ENCODE data around the gene WWOX.
"Not testable (repeated sequence)": the region's sequence is repeated elsewhere in the genome, so short reads cannot be mapped to it uniquely, and the experiment has no call there.

Gene WWOX

DNA sequence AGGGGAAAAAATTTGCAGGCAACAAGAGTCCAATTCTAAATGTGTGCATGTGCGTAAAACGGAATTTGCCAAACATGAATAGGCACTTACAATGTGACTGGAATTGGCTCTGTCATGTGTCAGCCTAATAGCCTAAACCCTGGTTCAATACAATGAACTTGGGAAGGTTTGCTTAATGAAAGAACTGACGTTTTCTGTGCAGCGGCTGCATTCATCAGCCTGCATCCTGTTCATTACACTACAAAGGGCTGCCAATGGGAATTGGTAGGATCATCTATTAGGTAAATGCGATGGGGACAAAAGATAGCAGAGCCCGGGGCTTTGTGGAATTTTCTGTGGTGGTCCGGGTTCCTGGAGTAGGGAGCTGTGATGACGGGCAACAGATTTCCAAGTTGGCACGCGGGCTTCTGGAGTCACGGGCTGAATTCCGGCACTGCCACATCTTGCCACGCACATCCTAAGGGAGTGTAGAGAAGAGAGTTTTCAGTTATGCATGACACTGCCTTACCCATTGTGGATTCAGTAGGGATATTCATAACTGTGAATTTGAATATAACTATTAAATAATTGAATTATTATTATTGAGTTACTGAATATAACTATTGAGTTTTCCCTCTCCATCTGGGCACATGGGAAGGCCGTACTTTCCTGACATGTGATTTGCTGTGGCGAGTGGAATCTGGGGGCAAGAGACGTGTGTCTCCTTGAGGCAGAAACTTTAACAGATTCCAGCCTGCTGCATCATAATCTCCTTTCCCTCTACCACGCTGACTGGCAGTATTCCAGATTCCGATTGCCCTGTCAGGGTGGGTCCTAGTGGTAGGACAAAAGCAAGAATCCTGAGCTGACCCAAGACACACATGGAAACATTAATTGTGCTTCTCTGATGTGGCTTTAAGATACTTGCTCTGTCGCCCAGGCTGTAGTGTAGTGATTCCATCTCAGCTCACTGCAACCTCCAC is 565.6 kb downstream of the WWOX start:
- in situ Hi-C loops (cut with HindIII; ENCODE audit: low sequenced_read_pairs), result no loop called here

DNA sequence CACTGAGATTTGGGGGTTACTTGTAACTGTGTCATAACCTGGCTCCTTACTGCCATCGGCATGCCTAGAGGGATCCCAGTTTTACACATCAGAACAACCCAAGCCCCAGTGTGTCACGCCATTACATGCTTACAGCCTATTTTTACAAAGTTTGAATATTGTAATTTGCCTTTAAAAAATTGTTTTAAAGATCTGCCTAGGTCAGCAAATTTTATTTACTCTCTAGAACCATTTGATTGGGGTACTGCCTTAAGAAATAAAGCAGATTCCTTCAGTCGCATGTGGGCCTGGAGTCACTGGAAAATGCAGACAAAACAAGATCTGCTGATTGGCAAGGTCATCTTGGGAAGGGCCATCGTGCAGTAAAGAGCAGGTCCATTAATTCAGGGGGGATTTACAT is 566.9 kb downstream of the WWOX start:
- in situ Hi-C loops (cut with HindIII; ENCODE audit: low sequenced_read_pairs), result no loop called here

DNA sequence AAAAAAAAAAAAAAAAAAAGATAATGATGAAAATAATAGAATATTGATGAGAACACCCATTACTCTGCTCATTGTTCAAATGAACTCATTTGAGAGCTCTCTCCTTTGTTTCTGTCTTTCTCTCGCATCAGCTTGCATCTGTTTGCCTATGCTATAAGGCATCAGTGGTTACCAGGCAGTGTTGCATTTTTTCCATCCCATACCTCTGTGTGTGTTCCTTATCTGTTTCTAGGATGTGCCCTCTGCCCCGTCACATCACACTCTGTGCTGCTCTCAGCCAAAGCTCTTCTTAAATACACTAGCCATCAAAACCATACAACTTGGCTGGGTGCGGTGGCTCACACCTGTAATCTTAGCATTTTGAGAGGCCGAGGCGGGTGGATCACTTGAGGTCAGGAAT is 568.2 kb downstream of the WWOX start:
- in situ Hi-C loops (cut with HindIII; ENCODE audit: low sequenced_read_pairs), result no loop called here

DNA sequence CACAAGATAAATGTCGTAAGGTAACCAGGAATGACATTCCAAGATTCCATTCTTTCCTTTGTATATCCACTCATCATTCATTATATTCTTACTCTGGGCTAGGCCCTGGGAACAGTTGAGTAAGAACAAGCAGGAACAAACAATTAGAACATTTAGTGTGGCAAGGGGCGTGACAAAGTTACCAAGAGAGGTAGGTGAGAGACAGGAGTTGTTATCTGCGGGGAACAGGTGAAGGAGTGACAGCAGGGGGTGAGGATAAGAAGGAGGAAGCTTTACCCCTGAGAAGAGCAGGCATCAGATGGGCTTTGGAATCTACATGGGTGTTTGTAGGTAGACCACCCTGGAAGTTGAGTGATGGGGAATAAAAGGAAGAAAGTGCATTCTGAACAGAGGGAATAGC is 568.9 kb downstream of the WWOX start:
- in situ Hi-C loops (cut with HindIII; ENCODE audit: low sequenced_read_pairs), result no loop called here

DNA sequence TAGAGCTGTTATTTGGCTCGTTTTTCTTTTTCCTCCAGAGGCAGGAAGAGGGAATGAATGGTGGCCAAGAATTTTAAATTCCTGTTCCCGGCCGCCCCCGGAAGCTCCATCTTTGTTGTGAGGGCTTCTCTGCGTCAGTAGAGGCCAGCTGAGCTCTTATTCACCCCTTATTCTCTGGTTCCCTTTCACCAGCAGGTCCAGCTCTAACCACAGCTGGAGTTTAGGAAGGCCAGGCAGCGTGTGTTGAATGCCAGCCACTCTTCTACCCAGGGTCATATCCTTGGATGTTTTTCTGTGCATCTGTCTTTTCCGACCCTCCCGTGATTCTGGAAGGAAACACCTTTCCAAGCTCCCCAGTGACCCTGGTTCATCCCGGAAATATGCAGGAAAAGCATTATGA is 570.5 kb downstream of the WWOX start:
- in situ Hi-C loops (cut with HindIII; ENCODE audit: low sequenced_read_pairs), result no loop called here

DNA sequence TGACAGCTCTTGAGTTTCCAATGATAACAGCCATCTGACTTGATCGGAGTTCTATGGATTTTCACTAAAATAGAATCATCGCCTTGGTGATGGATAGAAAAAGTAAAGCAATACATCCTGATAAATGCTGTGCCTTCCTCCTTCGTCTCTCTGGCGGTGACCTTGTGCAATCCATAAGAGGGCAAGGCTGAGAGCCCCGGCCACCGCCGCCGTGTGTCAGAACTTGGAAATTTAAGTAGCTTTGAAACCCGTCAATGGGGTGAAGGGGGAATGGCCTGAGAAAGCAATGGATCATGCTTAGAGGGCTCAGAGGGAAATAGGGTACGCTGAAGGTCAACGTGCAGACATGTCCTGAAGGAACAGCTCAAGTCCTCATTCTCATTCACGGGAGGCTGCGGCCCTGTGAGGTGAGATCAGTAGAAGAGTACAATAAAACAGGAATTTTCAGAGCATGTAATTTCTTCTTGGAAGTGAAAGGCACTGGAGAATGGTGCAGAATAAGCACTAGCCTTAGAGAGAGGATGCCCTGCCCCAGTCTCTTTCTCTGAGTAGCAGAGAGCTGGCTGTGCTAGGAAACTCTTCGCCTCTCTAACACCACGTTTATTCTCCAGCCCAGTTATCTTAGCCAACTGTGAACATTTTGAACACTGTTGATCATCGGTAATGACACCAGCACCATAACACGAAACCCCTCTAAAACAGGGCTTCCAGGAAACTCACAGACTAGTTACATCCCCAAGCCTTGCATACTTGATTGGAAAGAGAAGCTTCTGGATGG is 573.5 kb downstream of the WWOX start:
- in situ Hi-C loops (cut with HindIII; ENCODE audit: low sequenced_read_pairs), result no loop called here

DNA sequence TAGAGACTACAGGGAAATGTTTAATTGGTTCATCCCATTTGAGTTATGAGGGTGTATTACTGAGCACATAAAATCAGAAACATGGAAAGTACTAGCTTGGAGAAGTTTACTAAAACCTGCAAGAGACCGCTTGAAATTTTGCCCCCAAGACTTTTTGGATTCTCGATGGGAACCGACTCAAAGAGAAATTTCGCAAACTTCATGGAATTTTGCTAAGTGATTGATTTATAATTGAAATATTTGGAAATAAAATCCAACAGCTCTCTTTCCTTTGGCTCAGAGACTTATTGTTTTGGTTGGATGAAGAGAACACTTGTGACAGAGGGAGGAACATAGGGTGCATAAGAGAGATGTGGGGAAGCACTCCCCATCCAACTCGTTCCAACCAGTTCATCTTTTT is 574.4 kb downstream of the WWOX start:
- in situ Hi-C loops (cut with HindIII; ENCODE audit: low sequenced_read_pairs), result no loop called here

DNA sequence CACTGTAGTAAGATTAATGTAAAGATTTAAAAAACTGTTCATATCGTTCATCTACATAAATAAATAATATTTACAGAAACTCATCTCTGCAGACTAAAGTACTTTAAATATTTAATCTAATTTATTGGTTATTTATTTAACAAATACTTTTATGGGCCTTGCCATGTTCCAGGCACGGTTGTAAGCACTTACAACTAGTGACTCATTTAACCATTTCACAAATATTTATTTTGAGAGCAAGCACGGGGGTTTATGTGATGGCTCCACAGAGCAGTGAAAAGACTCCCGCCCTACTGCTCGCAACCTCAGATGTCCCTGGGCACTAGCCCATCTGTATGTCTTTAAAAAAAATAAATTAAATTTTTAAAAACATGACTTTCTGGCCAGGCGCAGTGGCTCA is 575.9 kb downstream of the WWOX start:
- in situ Hi-C loops (cut with HindIII; ENCODE audit: low sequenced_read_pairs), result no loop called here

DNA sequence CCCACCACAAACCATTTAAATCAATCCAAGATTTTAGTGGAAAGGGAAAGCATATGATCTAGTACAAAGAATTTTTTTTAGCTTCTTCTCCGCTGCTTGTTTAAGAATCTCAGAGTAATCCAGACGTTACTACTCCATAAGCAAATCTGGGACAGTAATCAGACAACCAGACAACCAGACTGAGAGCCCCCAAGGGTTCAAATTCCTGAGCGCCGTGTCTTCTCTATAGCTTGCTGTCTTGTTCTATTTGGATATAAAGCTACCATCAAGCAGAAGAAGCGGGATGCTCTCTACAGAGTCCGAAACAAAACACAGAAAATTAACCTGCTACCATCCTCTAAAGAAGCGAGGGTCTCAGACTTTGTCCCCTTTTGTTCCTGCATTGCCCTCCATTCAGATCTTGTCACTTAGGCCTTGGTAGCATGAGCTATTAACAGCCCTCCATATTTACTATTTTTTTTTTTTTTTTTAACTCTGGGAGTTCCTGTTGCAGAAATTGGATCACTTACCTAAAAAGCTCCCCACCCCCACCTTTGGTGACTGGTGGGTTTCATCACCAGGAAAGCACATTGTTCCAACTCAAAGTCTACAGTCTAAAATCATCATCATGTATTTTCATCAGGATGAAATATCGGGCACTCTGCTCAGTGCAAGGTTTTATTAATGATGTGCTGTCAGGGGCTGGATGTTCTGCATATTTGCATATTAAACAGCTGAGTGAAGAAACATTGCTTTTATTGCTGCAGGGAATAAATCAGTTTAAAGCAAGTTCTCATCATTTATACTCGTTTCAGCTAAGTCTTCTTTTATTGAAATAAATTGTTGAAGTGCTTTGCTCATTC is 576.7 kb downstream of the WWOX start:
- in situ Hi-C loops (cut with HindIII; ENCODE audit: low sequenced_read_pairs), result no loop called here

DNA sequence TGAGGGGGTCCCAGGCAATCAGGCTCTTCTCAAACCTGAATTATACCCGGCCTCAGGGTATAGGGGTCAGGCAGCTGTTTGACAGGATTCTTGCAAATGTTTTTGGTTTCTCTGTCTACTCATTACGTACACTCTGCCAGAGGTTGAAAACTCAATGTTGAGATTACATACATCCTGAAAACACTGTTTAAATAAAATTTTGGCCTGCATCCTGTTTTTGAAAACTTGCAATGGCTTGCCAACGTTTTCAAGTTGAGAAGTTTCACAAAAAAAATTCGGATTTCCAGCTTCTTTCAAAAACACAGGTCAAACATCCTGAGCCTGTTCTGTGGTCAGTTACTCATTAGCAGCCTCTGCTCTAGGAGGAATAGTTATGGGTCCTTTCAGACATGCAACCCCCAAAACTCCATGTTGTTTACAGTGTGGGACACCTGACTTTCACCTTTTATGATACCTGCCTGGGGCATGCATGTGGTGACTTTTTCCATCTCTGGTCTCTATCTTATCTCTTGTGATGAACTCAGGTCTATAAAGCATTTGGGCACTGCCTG is 577.8 kb downstream of the WWOX start:
- in situ Hi-C loops (cut with HindIII; ENCODE audit: low sequenced_read_pairs), result no loop called here

DNA sequence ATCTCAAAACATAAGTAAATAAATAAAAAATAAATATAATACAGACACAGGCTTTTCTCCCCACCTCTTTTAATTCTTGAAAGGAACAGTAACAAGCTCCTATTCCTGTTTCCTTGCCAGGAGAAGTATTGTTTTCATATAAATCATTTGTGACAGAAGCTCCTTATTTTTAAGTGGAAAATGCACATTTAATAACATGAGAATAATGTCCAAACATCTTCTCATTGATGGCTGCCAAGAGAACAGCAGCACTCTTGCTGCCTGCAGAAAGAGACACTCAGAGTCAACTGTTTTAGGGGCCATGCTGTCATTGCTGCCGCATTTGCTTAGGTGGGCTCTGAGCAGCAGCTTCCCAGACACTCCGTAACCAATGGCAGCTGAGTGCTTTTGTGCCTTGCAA is 580.1 kb downstream of the WWOX start:
- in situ Hi-C loops (cut with HindIII; ENCODE audit: low sequenced_read_pairs), result no loop called here

DNA sequence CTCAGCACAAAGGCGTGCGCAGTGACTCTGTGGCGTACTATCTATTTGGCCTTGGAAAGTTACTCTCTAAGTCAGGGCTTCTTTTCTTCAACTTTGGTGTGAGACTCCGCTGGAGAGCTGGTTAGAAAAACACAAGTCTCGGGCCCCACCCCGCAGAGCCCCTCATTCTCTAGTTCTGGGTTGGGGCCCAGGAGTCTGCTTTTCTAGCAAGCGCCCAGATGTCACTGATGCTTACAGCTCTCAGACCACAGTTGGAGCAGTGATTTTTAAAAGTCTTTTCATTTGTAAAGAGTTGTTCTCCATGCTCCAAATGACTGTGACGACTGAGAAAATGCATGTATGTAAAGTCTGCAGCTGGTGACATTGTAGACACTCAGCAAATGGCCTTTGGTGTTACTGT is 582.3 kb downstream of the WWOX start:
- in situ Hi-C loops (cut with HindIII; ENCODE audit: low sequenced_read_pairs), result no loop called here

DNA sequence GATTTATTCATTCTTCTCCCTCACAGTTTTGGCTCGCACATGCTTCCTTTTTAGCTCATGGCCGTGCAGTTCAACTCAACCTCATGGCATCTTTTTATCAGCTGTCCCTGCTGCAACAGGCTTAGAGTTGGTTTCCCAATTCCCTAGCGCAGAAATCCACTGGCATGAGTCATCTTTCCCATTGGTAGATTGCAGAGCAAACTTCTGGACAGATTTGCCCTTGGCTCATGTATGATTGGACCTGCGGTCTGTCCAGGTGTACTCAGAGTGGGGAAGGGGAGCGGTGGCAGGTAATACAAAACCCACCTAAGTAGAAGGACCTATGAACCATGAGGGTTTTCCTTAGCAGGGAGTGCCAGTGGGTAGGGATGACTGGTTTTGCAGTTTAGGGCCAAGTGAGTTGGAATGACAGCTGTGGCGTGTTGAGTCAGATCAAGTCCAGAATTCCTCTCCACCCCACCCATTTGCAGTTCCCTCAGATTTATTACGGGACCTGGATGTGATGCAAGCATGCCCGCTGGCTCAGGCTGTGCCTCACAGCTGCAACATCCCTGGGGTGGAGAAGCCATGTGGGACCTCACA is 584.7 kb downstream of the WWOX start:
- in situ Hi-C loops (cut with HindIII; ENCODE audit: low sequenced_read_pairs), result no loop called here

DNA sequence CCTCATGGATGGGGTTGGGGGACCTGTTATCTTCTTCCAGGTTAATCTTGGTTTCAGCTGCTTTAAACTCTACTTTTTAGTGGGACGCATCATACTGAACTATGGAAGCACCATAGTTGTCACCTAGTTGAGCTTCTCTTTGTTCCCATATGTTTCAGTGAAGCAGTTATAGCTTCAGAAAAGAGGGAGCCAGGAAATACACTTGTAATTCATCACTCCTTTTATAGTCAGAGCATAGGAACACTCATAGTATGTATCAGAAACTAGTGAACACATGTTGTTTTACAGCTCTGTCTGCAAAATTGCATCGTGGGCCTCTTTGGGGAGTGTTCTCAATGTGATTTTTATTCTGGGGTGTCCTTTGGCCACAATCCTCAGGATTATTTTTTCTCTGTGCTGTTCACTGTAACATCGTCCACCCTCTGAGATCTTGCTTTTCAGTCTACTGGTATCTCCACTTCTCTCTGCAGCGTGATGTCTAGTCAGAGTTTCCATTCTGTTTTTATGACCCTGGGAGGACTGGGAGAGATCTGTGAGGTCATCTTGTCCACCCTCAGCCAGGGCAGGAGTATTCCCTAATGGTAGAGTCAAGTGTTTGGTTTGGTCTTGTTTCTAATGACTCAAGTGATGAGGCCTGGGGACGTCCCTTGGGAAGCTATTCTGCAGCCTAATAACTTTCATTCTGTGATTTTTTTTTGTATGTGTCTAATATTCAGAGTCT is 585.4 kb downstream of the WWOX start:
- in situ Hi-C loops (cut with HindIII; ENCODE audit: low sequenced_read_pairs), result no loop called here

DNA sequence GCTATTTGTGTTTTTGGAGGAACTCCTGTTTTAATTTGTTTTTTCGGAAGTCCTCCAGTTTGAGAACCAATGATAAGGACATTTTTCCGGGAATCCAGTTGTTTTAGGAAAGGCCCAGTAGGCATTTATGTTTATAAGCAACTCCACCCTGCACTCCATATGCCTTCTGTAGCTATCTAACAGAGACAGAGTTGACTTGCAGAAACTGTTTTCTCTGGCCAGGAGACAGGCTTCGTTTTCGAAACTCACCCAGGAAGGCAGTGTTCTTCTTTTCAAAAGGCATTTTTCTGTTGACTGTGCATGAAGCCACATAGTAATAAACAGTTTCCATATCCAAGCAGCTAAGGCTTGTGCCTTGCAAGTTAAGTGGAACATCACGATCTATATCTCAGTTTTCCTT is 587.1 kb downstream of the WWOX start:
- in situ Hi-C loops (cut with HindIII; ENCODE audit: low sequenced_read_pairs), result no loop called here

DNA sequence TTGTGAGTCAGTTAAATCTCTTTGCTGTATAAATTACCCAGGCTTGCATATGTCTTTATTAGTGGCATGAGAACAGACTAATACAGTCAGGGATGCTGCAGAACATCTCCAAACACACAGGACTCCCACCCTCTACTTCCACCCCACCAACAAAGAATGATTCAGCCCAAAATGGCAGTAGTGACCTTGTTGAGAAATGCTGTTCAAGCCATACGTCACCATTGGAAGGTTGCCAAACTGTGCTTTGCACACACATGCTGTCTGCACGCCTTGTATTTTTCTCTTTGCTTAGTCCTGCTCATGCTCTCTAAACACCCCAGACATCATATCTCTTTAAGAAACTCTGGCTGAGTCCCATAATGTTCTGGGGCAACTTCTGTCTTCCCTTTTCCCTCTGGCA is 589.6 kb downstream of the WWOX start:
- in situ Hi-C loops (cut with HindIII; ENCODE audit: low sequenced_read_pairs), result no loop called here

DNA sequence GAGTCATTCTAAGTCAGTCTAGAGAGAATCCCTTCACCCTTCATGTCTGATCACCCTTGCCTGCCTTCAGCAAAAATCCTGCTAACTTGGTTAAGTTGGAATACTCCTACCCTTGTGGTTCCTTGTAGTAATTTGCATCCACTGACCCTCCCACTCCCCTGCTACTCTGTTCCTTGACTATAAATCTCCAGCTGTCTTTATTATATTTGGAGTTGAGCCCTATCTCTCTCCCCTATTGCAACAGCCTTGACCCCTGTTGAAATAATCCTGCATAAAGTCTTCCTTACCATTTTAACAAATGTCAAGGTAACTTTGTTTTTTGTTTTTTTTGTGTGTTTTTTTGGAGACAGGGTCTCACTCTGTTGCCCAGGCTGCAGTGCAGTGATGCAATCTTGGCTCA is 590.1 kb downstream of the WWOX start:
- in situ Hi-C loops (cut with HindIII; ENCODE audit: low sequenced_read_pairs), result no loop called here

DNA sequence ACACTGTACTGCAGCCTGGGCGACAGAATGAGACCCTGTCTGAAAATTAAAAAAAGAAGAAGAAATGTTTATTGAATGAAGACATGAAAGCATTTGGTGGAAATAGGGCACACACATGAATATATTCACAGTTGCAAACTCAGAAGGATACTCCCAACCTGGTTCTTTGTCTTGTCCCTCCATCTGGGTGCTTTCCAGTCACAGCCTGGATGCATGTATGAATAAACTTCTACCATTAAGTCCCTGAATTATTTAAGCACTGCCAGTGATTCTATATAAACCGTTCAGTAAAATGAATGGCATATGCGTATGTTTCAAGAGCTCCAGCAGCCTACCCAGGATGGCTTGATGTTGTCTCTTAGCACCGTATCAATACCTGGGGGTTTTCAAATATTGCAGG is 591.1 kb downstream of the WWOX start:
- in situ Hi-C loops (cut with HindIII; ENCODE audit: low sequenced_read_pairs), result no loop called here

DNA sequence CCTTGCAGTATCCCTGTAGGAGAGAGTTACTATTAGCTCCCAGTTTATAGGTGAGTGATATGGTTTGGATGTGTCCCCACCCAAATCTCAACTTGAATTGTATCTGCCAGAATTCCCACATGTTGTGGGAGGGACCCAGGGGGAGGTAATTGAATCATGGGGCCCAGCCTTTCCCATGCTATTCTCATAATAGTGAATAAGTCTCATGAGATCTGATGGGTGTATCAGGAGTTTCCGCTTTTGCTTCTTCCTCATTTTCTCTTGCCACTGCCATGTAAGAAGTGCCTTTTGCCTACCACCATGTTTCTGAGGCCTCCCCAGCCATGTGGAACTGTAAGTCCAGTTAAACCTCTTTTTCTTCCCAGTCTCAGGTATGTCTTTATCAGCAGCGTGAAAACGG is 592.3 kb downstream of the WWOX start:
- in situ Hi-C loops (cut with HindIII; ENCODE audit: low sequenced_read_pairs), result not testable (repeated sequence)

DNA sequence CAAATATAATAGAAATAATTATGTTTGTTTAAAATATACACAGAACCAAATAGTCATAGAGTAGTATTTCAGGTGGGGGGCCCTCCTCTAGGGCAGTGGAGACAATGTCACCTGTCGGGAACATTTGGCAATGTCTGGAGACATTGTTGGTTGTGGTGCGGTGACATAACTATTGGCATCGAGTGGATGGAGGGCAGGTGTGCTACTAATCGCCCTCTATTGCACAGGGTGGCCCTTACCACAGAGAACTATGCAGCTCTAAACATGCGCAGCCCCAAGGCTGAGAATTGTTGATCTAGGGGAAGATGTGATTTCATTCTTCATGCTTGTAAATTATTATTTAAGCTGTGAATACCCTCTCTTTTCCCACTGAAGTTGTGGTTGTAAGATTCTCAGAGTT is 594.0 kb downstream of the WWOX start:
- in situ Hi-C loops (cut with HindIII; ENCODE audit: low sequenced_read_pairs), result no loop called here
